ENCODE data around the gene CEP350.

- TF ChIP-seq CTCF (IDR thresholded peaks at IDR 0.05; ENCODE audit: low read length) (no peak), EZH2 (IDR thresholded peaks at IDR 0.05; ENCODE audit: borderline replicate concordance, low read length) (no peak)
These were observed 31.6 kb upstream of the CEP350 start for GRCh38 chr1:179923029-179923428.
